PC-3 (cell line): ENCODE results near the gene KIF13A. TPM values are rescaled to one million over a fixed set of nuclear protein-coding genes. Genes with fewer than 3 reads are reported as not detected.
"Not testable (repeated sequence)": the region's sequence is repeated elsewhere in the genome, so short reads cannot be mapped to it uniquely, and the experiment has no call there.

Experiments used
- ATAC-seq: fragments of 200-7000 bp; cut with Tn5 transposase; 2 replicates; pipeline ENCODE4 v1.9.1; 2020; ENCODE audit warnings: mild to moderate bottlenecking, moderate library complexity
- BruUV-seq: library from RNA; stranded (reverse); fragments of 400-500 nt; replicated peaks from 2 replicates; lab custom pipeline; 2021; lab: Mats Ljungman, UMichigan
- CTCF ChIA-PET: fragments of 300-600 bp; sonication (Branson Sonifier 250); formaldehyde crosslinking; loops from one replicate; lab custom pipeline; 2022; ENCODE audit warnings: antibody characterized with exemption; lab: Charles Lee
- POLR2A ChIA-PET: fragments of 300-600 bp; sonication (Branson Sonifier 250); formaldehyde crosslinking; loops from one replicate; lab custom pipeline; 2022; ENCODE audit warnings: antibody characterized with exemption; ENCODE audit not compliant: unreplicated experiment; lab: Charles Lee
- DNase-seq: peaks from one replicate; pipeline ENCODE4 v3.0.0-alpha.2; 2015
- H2AFZ ChIP-seq: fragments of 300-600 bp; sonication (generic); 2 replicates; pipeline ENCODE4 v1.6.0; 2016; ENCODE audit warnings: antibody characterized with exemption, low read length
- H3F3A ChIP-seq: fragments of 300-600 bp; sonication (generic); one replicate; pipeline ENCODE4 v1.6.0; 2017; ENCODE audit warnings: antibody characterized with exemption, low read length, control low read depth, mild to moderate bottlenecking; ENCODE audit not compliant: unreplicated experiment
- H3K27ac ChIP-seq: fragments of 300-600 bp; sonication (generic); 2 replicates; pipeline ENCODE4 v1.5.1; 2016; ENCODE audit warnings: mild to moderate bottlenecking, low read length
- H3K27me3 ChIP-seq: fragments of 300-600 bp; sonication (generic); 2 replicates; pipeline ENCODE4 v1.6.1; 2016; ENCODE audit warnings: low read length, mixed read lengths
- H3K36me3 ChIP-seq: fragments of 300-600 bp; sonication (generic); 2 replicates; pipeline ENCODE4 v1.6.1; 2016; ENCODE audit warnings: low read depth, mixed run types, low read length, mixed read lengths
- H3K4me1 ChIP-seq: fragments of 300-600 bp; sonication (generic); 2 replicates; pipeline ENCODE4 v1.5.1; 2016; ENCODE audit warnings: low read length; ENCODE audit not compliant: insufficient read depth
- H3K4me2 ChIP-seq: fragments of 300-600 bp; sonication (generic); 2 replicates; pipeline ENCODE4 v1.6.0; 2016; ENCODE audit warnings: low read length
- H3K4me3 ChIP-seq: fragments of 300-600 bp; sonication (generic); 2 replicates; pipeline ENCODE4 v1.5.1; 2016; ENCODE audit warnings: mild to moderate bottlenecking, low read length, mixed read lengths
- H3K79me2 ChIP-seq: fragments of 300-600 bp; sonication (generic); 2 replicates; pipeline ENCODE4 v1.6.1; 2017; ENCODE audit warnings: low read length, mixed read lengths
- H3K9ac ChIP-seq: fragments of 300-600 bp; sonication (generic); 2 replicates; pipeline ENCODE4 v1.6.0; 2016; ENCODE audit warnings: mild to moderate bottlenecking, low read length
- H3K9me2 ChIP-seq: fragments of 300-600 bp; sonication (generic); replicated peaks from 2 replicates; pipeline ENCODE4 v1.6.1; 2016; ENCODE audit warnings: mixed run types, low read length, mixed read lengths
- H3K9me3 ChIP-seq: fragments of 300-600 bp; sonication (generic); 2 replicates; pipeline ENCODE4 v1.6.1; 2016; ENCODE audit warnings: low read length, mixed read lengths
- H4K20me1 ChIP-seq: fragments of 300-600 bp; sonication (generic); 2 replicates; pipeline ENCODE4 v1.6.1; 2016; ENCODE audit warnings: low read length, mixed read lengths
- CTCF ChIP-seq: fragments of 300-600 bp; sonication (generic); conservative IDR thresholded peaks from 2 replicates; pipeline ENCODE4 v1.5.1; 2017; ENCODE audit warnings: antibody characterized with exemption, low read depth, mild to moderate bottlenecking, low read length
- EZH2 ChIP-seq: fragments of 300-600 bp; sonication (generic); IDR thresholded peaks from one replicate; pipeline ENCODE4 v1.6.1; 2017; ENCODE audit warnings: antibody characterized with exemption, mild to moderate bottlenecking, low read length; ENCODE audit not compliant: unreplicated experiment
- EZH2phosphoT487 ChIP-seq: fragments of 300-600 bp; sonication (generic); IDR thresholded peaks from 2 replicates; pipeline ENCODE4 v1.6.1; 2018; ENCODE audit warnings: mild to moderate bottlenecking, antibody characterized with exemption, low read length, borderline replicate concordance
- intact Hi-C: fragments of 100-400 bp; cut with micrococcal nuclease; formaldehyde crosslinking; loops from 2 replicates; pipeline ENCODE4 v1.9.0; 2023
- total RNA-seq: library from RNA; depleted of rRNA; stranded (reverse); fragments of >200 nt; gene quantifications from 2 replicates; pipeline ENCODE4 v1.2.3, GENCODE V29; 2014

The KIF13A gene
- total RNA-seq, 1 experiment from 2014 or later = 21.3 TPM

- H3K4me2 ChIP-seq = no peak overlapping the region
- H4K20me1 ChIP-seq = no peaks in the 10 kb centered on the region
- ChIA-PET CTCF (no interaction called here), POLR2A (no interaction called here)
- DNase-seq (no peak), ATAC-seq (no peak)
- BruUV-seq = no TSS peak
- peaks cover 32% of the 10 kb centered on the region for H3K4me1 ChIP-seq
- no peaks in the 10 kb centered on the region for H3K27me3 ChIP-seq
- H2AFZ ChIP-seq = no peak overlapping the region
- H3K9me3 ChIP-seq = no peaks in the 10 kb centered on the region
- no peaks in the 10 kb centered on the region; the same call in 1 of the 2 replicates for H3K79me2 ChIP-seq
- H3K36me3 ChIP-seq = no peaks in the 10 kb centered on the region
- peaks cover 16% of the 10 kb centered on the region for H3F3A ChIP-seq
- H3K27ac ChIP-seq = no peak overlapping the region
- TF ChIP-seq EZH2 = no peak
- no peak for TF ChIP-seq EZH2phosphoT487
- TF ChIP-seq CTCF = no peak
- no peak overlapping the region for H3K4me3 ChIP-seq
- intact Hi-C loops = loop anchor here (10.0 kb wide), 1 partner anchor 383 kb away; no protein-coding TSS in a partner anchor
- H3K9me2 ChIP-seq = no peaks in the 10 kb centered on the region
- H3K9ac ChIP-seq = no peak overlapping the region
Measured at GRCh38 chr6:17861361-17861760, 126.1 kb downstream of the KIF13A start.

GRCh38 chr6:17859846-17860245, 127.6 kb downstream of the KIF13A start:
- intact Hi-C loops = loop anchor here (10.0 kb wide), 1 partner anchor 385 kb away; no protein-coding TSS in a partner anchor
- Histone ChIP-seq H4K20me1 (no peaks in the 10 kb centered on the region), H3K27me3 (no peaks in the 10 kb centered on the region), H2AFZ (no peak overlapping the region), H3K4me2 (no peak overlapping the region), H3K79me2 (no peaks in the 10 kb centered on the region; the same call in 1 of the 2 replicates), H3K36me3 (no peaks in the 10 kb centered on the region), H3K9ac (no peak overlapping the region), H3F3A (peaks cover 4% of the 10 kb centered on the region), H3K27ac (no peak overlapping the region), H3K9me2 (no peaks in the 10 kb centered on the region), H3K4me1 (peaks cover 19% of the 10 kb centered on the region), H3K9me3 (no peaks in the 10 kb centered on the region), H3K4me3 (no peak overlapping the region)
- POLR2A ChIA-PET = no interaction called here
- no peak for TF ChIP-seq EZH2phosphoT487
- TF ChIP-seq EZH2 = no peak
- no peak for TF ChIP-seq CTCF
- no TSS peak for BruUV-seq
- ATAC-seq (no peak), DNase-seq (no peak)
- CTCF ChIA-PET = no interaction called here

- peaks cover 8% of the 10 kb centered on the region for H3K4me1 ChIP-seq
- H2AFZ ChIP-seq = no peak overlapping the region
- no peak overlapping the region for H3K27ac ChIP-seq
- H3K4me3 ChIP-seq = no peak overlapping the region
- intact Hi-C loops = no loop called here
- CTCF ChIA-PET = no interaction called here
- no peak overlapping the region for H3K4me2 ChIP-seq
- no peaks in the 10 kb centered on the region for H3K9me3 ChIP-seq
- no peaks in the 10 kb centered on the region for H3K36me3 ChIP-seq
- H3K9me2 ChIP-seq = no peaks in the 10 kb centered on the region
- no TSS peak for BruUV-seq
- H3K79me2 ChIP-seq = no peaks in the 10 kb centered on the region; the same call in 1 of the 2 replicates
- H3K27me3 ChIP-seq = no peaks in the 10 kb centered on the region
- ATAC-seq = no peak
- TF ChIP-seq EZH2phosphoT487 = no peak
- no peak for TF ChIP-seq CTCF
- TF ChIP-seq EZH2 = no peak
- no peak for DNase-seq
- H4K20me1 ChIP-seq = no peaks in the 10 kb centered on the region
- POLR2A ChIA-PET = no interaction called here
- no peaks in the 10 kb centered on the region for H3F3A ChIP-seq
- no peak overlapping the region for H3K9ac ChIP-seq
Measured at GRCh38 chr6:17858584-17858983, 128.9 kb downstream of the KIF13A start.

GRCh38 chr6:17857188-17857587, 130.2 kb downstream of the KIF13A start:
- BruUV-seq, intact Hi-C loops, CTCF ChIA-PET: not testable (repeated sequence)

More at GRCh38 chr6:17857188-17857587, 130.2 kb downstream of the KIF13A start:
- H3K9me2 ChIP-seq, H3K4me2 ChIP-seq, H4K20me1 ChIP-seq, H3K36me3 ChIP-seq, H3K27ac ChIP-seq, H3F3A ChIP-seq, H3K9ac ChIP-seq, H3K79me2 ChIP-seq, H3K4me3 ChIP-seq, H3K27me3 ChIP-seq, DNase-seq, POLR2A ChIA-PET, H3K9me3 ChIP-seq, H2AFZ ChIP-seq, ATAC-seq: not testable (repeated sequence)
- peaks cover 12% of the 10 kb centered on the region for H3K4me1 ChIP-seq
